GM12878 (cell line): Measurements from ENCODE around the gene METTL9. TPM values are rescaled to one million over a fixed set of nuclear protein-coding genes. Genes with fewer than 3 reads are reported as not detected.
A peak's percentile ranks its signal among the peaks of the same experiment; 100 is the strongest.

Experiments
- BMI1 ChIP-seq: fragments of 450-650 bp; IDR thresholded peaks from 2 replicates; pipeline ENCODE4 v1.6.1; 2016; ENCODE audit warnings: mild to moderate bottlenecking, moderate library complexity, borderline replicate concordance
- HDGF ChIP-seq: fragments of 450-650 bp; IDR thresholded peaks from 2 replicates; pipeline ENCODE4 v1.6.1; 2016; ENCODE audit warnings: antibody characterized with exemption
- JUND ChIP-seq: IDR thresholded peaks from 2 replicates; pipeline ENCODE4 v1.6.1; 2012; ENCODE audit warnings: low read depth, mild to moderate bottlenecking, low read length, improper control_type of control experiment, moderate library complexity
- MEF2A ChIP-seq: IDR thresholded peaks from 2 replicates; pipeline ENCODE4 v1.6.1; 2011; ENCODE audit warnings: low read depth, mild to moderate bottlenecking, low read length, moderate library complexity; ENCODE audit not compliant: insufficient read depth
- PBX3 ChIP-seq: IDR thresholded peaks from 2 replicates; pipeline ENCODE4 v1.6.1; 2011; ENCODE audit warnings: mild to moderate bottlenecking, low read depth, low read length, moderate library complexity; ENCODE audit not compliant: insufficient replicate concordance
- PML ChIP-seq: IDR thresholded peaks from 2 replicates; pipeline ENCODE4 v1.6.1; 2012; ENCODE audit warnings: low read length, inconsistent platforms
- RCOR1 ChIP-seq: conservative IDR thresholded peaks from 2 replicates; pipeline ENCODE4 v1.6.1; 2012; ENCODE audit warnings: low read depth, low read length, improper control_type of control experiment
- RUNX3 ChIP-seq: IDR thresholded peaks from 2 replicates; pipeline ENCODE4 v1.6.1; 2012; ENCODE audit warnings: low read length, inconsistent platforms
- SP1 ChIP-seq: IDR thresholded peaks from one replicate; pipeline ENCODE4 v1.6.1; 2011; ENCODE audit warnings: low read depth, low read length
- SPI1 ChIP-seq: IDR thresholded peaks from 2 replicates; pipeline ENCODE4 v1.6.1; 2011; ENCODE audit warnings: low read depth, mild to moderate bottlenecking, low read length, moderate library complexity, borderline replicate concordance; ENCODE audit not compliant: insufficient read depth
- TBL1XR1 ChIP-seq: IDR thresholded peaks from 2 replicates; pipeline ENCODE4 v1.6.1; 2012; ENCODE audit warnings: low read depth, low read length, improper control_type of control experiment
- TCF3 ChIP-seq: IDR thresholded peaks from 2 replicates; pipeline ENCODE4 v1.6.1; 2012; ENCODE audit warnings: low read depth, mild to moderate bottlenecking, low read length, borderline replicate concordance; ENCODE audit not compliant: insufficient read depth
- YY1 ChIP-seq: IDR thresholded peaks from 2 replicates; pipeline ENCODE4 v1.6.1; 2011; ENCODE audit warnings: low read depth, mild to moderate bottlenecking, low read length
- polyA plus RNA-seq, 11 experiments: library from polyadenylated mRNA; depleted of rRNA in 4 of 11; unstranded in 6 of 11; stranded (reverse) in 5 of 11; fragments of >200 nt; fragmentation: Nextera tagmentation in 4 of 11; fragmentation: Illumina TruSeq in 1 of 11; extraction: Ambion mirVana in 4 of 11; extraction: Trizol in 1 of 11; gene quantifications; 1 replicate in 1 of 11; 2 replicates in 10 of 11; pipeline versions ENCODE4 v1.2.1 to v1.2.3, GENCODE V29; 2011 to 2016; ENCODE audit warnings: inconsistent platforms in 2 of 11, missing spikeins in 2 of 11, low read depth in 1 of 11
- total RNA-seq, 4 experiments: library from RNA; depleted of rRNA in 3 of 4; stranded (reverse); fragments of >200 nt in 3 of 4; fragmentation: Illumina TruSeq in 1 of 4; extraction: Trizol in 1 of 4; gene quantifications; 2 replicates each; pipeline versions ENCODE4 v1.2.1 to v1.2.3, GENCODE V29; 2013 to 2021
- TF ChIP-seq, protein P1 (sequence below): IDR thresholded peaks from 2 replicates; pipeline ENCODE4 v1.6.1; 2012; ENCODE audit warnings: low read length, inconsistent platforms
- TF ChIP-seq, protein P2 (sequence below): fragments of 450-650 bp; IDR thresholded peaks from 2 replicates; pipeline ENCODE4 v1.6.1; 2017; ENCODE audit warnings: antibody characterized with exemption, mild to moderate bottlenecking, moderate library complexity
- TF ChIP-seq, protein P3 (sequence below): IDR thresholded peaks from 2 replicates; pipeline ENCODE4 v1.6.1; 2011; ENCODE audit warnings: borderline replicate concordance, low read depth, mild to moderate bottlenecking, moderate library complexity, low read length; ENCODE audit not compliant: insufficient read depth, poor library complexity, severe bottlenecking

METTL9 gene
- total and polyA plus RNA-seq, 10 of the 15 experiments (the other 5 are each of a cell fraction or from before 2014, with no cell fraction given), result 19.4 to 119 (median 101) TPM

DNA sequence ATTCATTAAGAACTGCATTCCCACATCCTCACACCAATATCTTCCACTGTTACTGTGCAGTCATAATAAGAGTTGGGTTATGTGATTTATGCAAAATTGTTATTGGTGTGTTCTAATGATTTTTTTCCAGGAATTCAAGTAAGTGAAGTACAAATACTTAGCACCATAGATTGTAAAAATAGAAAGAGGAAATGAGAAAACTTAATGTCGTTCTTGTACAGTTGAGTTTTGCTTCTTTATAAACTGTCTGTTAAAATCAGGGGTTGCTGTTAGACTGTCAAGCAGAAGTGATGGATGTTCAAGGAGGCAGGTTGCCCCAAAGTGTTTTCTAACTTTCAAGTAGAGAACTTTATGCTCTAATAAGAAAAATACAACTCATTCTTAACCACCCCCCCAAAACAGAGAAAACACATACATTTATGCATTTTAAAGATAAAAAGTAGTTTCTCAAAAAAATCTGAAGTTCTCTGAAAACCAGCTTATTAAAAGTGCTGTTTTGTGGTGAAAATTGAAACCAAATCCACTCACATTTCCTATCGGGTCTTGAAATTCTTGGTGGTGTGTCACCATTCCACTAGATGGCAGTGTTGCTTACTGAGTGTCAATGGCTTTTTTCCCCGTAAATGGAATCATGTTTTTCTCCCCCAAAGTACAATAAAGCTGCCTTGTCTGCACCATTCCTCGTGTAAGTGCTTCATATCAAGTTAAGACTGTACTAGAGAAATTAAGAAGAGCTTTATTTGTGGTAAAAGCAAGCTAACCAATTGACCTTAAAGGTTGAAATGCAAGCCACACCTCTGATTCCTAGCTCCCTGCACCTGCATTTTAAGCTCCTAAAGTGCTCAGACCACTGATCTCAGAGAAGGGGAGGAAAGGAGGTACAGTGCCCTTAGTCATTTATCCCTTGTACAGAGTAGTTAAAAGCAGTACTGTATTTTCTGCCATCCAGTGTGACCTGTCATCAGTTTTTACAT, 57.7 kb downstream of the METTL9 start (continued):
- TF ChIP-seq, protein P1, sequence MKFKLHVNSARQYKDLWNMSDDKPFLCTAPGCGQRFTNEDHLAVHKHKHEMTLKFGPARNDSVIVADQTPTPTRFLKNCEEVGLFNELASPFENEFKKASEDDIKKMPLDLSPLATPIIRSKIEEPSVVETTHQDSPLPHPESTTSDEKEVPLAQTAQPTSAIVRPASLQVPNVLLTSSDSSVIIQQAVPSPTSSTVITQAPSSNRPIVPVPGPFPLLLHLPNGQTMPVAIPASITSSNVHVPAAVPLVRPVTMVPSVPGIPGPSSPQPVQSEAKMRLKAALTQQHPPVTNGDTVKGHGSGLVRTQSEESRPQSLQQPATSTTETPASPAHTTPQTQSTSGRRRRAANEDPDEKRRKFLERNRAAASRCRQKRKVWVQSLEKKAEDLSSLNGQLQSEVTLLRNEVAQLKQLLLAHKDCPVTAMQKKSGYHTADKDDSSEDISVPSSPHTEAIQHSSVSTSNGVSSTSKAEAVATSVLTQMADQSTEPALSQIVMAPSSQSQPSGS, result 0 out of 2 replicates have a peak, but pooled peaks have one; percentile 13
- TF ChIP-seq PML (peak; percentile 38; the same call in 1 of the 2 replicates), SP1 (no peak), YY1 (0 out of 2 replicates have a peak, but pooled peaks have one; percentile 30), TBL1XR1 (peak; percentile 28; the same call in 1 of the 2 replicates), BMI1 (no peak), HDGF (no peak), JUND (0 out of 2 replicates have a peak, but pooled peaks have one; percentile 6), TCF3 (no peak), MEF2A (peak; percentile 89), RUNX3 (peak; percentile 67; the same call in 1 of the 2 replicates), PBX3 (peak; percentile 83), SPI1 (peak; percentile 95), RCOR1 (no peak)
- TF ChIP-seq, protein P2, sequence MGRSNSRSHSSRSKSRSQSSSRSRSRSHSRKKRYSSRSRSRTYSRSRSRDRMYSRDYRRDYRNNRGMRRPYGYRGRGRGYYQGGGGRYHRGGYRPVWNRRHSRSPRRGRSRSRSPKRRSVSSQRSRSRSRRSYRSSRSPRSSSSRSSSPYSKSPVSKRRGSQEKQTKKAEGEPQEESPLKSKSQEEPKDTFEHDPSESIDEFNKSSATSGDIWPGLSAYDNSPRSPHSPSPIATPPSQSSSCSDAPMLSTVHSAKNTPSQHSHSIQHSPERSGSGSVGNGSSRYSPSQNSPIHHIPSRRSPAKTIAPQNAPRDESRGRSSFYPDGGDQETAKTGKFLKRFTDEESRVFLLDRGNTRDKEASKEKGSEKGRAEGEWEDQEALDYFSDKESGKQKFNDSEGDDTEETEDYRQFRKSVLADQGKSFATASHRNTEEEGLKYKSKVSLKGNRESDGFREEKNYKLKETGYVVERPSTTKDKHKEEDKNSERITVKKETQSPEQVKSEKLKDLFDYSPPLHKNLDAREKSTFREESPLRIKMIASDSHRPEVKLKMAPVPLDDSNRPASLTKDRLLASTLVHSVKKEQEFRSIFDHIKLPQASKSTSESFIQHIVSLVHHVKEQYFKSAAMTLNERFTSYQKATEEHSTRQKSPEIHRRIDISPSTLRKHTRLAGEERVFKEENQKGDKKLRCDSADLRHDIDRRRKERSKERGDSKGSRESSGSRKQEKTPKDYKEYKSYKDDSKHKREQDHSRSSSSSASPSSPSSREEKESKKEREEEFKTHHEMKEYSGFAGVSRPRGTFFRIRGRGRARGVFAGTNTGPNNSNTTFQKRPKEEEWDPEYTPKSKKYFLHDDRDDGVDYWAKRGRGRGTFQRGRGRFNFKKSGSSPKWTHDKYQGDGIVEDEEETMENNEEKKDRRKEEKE, result no peak
- TF ChIP-seq, protein P3, sequence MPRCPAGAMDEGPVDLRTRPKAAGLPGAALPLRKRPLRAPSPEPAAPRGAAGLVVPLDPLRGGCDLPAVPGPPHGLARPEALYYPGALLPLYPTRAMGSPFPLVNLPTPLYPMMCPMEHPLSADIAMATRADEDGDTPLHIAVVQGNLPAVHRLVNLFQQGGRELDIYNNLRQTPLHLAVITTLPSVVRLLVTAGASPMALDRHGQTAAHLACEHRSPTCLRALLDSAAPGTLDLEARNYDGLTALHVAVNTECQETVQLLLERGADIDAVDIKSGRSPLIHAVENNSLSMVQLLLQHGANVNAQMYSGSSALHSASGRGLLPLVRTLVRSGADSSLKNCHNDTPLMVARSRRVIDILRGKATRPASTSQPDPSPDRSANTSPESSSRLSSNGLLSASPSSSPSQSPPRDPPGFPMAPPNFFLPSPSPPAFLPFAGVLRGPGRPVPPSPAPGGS, result no peak
